SK-N-MC (cell line): ENCODE results near the gene RGS19.

Experiments used
- DNase-seq: peaks from one replicate; pipeline ENCODE4 v3.0.0-alpha.2; 2011; ENCODE audit warnings: low read depth, low spot score
- H3K27ac ChIP-seq: fragments of 200-600 bp; sonication (generic); 2 replicates; pipeline ENCODE4 v1.5.1; 2016; ENCODE audit warnings: mixed run types
- H3K36me3 ChIP-seq: fragments of 200-600 bp; sonication (generic); 2 replicates; pipeline ENCODE4 v1.6.1; 2017; ENCODE audit warnings: antibody characterized with exemption, low read length, mixed read lengths; ENCODE audit not compliant: insufficient read depth
- H3K4me3 ChIP-seq: fragments of 200-600 bp; sonication (generic); 2 replicates; pipeline ENCODE4 v1.5.1; 2016
- H3K9ac ChIP-seq: fragments of 200-600 bp; sonication (generic); 2 replicates; pipeline ENCODE4 v1.8.0; 2017; ENCODE audit warnings: mixed run types, mixed read lengths; ENCODE audit not compliant: insufficient read length
- H3K9me3 ChIP-seq: fragments of 200-600 bp; sonication (generic); 2 replicates; pipeline ENCODE4 v1.6.1; 2017; ENCODE audit warnings: low read depth, mild to moderate bottlenecking, antibody characterized with exemption, low read length, moderate library complexity, mixed read lengths
- EZH2 ChIP-seq: fragments of 200-600 bp; sonication (generic); IDR thresholded peaks from one replicate; pipeline ENCODE4 v1.6.1; 2017; ENCODE audit warnings: antibody characterized with exemption
- FOXP2 ChIP-seq: optimal IDR thresholded peaks from 2 replicates; pipeline ENCODE3; 2011; ENCODE audit warnings: mild to moderate bottlenecking, moderate library complexity; ENCODE audit not compliant: insufficient read depth; ENCODE audit errors: extremely low read length, control extremely low read depth
- POLR2AphosphoS5 ChIP-seq: IDR thresholded peaks from 2 replicates; pipeline ENCODE4 v1.6.1; 2012; ENCODE audit warnings: mild to moderate bottlenecking, low read depth, low read length, borderline replicate concordance

The RGS19 gene

DNA sequence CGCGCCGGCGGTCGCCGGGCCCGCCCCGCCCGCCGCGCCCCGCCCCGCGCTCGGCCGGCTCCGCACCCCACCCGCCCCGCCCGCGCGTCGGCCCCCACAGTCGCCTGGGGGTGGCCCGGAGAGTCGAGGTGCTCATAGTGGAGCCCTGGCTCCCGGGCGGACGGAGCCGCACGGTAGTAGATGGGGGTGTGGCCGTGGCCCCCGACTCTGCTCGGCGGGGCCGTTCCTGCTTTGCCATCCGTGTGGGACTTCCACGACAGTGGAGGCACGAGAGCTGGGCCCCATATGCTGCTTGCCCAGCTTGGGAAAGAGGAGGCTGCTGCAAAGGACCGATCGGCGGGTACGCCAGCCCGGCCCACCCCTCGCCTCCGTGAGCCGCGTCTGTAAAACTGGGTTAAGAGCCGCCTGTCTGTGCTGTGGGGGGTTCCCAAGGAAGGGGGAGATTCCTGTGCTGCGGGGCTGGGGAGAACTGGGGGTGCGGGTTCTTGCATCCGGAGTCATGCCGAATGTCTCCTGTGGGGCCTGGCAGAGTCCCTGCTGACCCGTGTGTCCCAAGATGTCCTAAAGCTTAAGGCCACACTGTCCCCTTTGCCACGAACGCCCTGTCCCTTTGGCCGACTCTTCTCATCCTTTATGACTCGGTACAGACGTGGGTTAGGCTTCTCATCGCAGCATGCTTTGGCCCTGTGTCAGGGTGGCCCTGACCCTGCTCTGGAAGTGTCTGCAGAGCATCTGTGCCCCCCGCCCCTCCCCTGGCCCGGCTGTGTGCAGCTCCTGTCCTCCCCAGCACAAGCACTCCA, 895 bp upstream of the RGS19 start, which contains the start of gene OPRL1:
Gene OPRL1 (plus strand): TSS at position 70 of the 800 bp plus-strand sequence. CDS start 12,639 bp downstream, outside the sequence.
- no peak for TF ChIP-seq EZH2
- TF ChIP-seq FOXP2, result no peak
- no peak for TF ChIP-seq POLR2AphosphoS5
- Histone ChIP-seq H3K27ac (no peak within 1 kb of the TSS), H3K4me3 (peak within 1 kb of the TSS; percentile 91), H3K9me3 (no peaks in the 10 kb centered on the region), H3K9ac (peak within 1 kb of the TSS; percentile 85), H3K36me3 (no peaks in the 10 kb centered on the region)
- DNase-seq, result no peak

- Histone ChIP-seq H3K9ac (peak overlapping the region; percentile 85), H3K27ac (no peak overlapping the region)
- DNase-seq, result no peak
These were observed 415 bp downstream of the RGS19 start for GRCh38 chr20:64078934-64079272.

GRCh38 chr20:64077876-64078551, 1.3 kb downstream of the RGS19 start:
- H3K36me3 ChIP-seq, result no peaks in the 10 kb centered on the region
- no peak overlapping the region for H3K9ac ChIP-seq
- no peak overlapping the region for H3K27ac ChIP-seq
- TF ChIP-seq FOXP2 (no peak), POLR2AphosphoS5 (no peak), EZH2 (no peak)
- peak overlapping the region; percentile 91; the same call in 1 of the 2 replicates for H3K4me3 ChIP-seq
- DNase-seq, result no peak
- H3K9me3 ChIP-seq, result no peaks in the 10 kb centered on the region

More at GRCh38 chr20:64078934-64079272, 415 bp downstream of the RGS19 start:
- Histone ChIP-seq H3K4me3 (peak overlapping the region; percentile 91), H3K9me3 (no peaks in the 10 kb centered on the region), H3K36me3 (no peaks in the 10 kb centered on the region)
- TF ChIP-seq POLR2AphosphoS5 (no peak), EZH2 (no peak), FOXP2 (no peak)

- H3K9ac ChIP-seq, result no peak overlapping the region
- no peaks in the 10 kb centered on the region for H3K9me3 ChIP-seq
- no peak overlapping the region for H3K4me3 ChIP-seq
- H3K36me3 ChIP-seq, result no peaks in the 10 kb centered on the region
- DNase-seq, result no peak
- TF ChIP-seq FOXP2 (no peak), EZH2 (no peak), POLR2AphosphoS5 (no peak)
- no peak overlapping the region for H3K27ac ChIP-seq
These were observed 1.8 kb downstream of the RGS19 start for GRCh38 chr20:64077541-64077875.

DNA sequence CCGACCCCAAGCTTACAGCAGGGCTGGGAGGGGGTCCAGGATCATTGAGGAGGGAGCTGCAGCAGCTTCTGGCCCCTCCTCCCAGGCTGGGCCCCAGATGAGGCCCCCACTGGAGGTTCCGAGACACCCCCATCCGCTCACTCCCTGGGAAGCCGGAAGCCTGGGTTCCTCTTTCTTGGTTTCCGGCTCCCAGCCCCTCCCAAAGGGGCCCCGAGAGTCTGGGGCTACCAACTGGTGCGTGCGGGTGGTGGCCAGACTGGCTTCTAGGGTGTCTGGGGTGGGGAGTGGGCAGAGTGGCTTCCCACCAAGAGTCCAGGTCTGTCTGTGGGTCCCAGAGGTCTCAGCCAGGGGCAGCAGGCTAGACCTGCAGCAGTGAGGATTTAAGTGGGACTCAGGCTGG, 2.2 kb downstream of the RGS19 start:
- no peak for TF ChIP-seq EZH2
- TF ChIP-seq FOXP2, result no peak
- no peak for TF ChIP-seq POLR2AphosphoS5
- Histone ChIP-seq H3K9ac (no peak overlapping the region), H3K4me3 (no peak overlapping the region), H3K9me3 (no peaks in the 10 kb centered on the region), H3K27ac (no peak overlapping the region), H3K36me3 (no peaks in the 10 kb centered on the region)
- no peak for DNase-seq

GRCh38 chr20:64076061-64076997, 3.0 kb downstream of the RGS19 start:
- Histone ChIP-seq H3K27ac (no peak overlapping the region), H3K9ac (no peak overlapping the region), H3K9me3 (no peaks in the 10 kb centered on the region), H3K4me3 (no peak overlapping the region), H3K36me3 (no peaks in the 10 kb centered on the region)
- DNase-seq, result no peak
- no peak for TF ChIP-seq POLR2AphosphoS5
- no peak for TF ChIP-seq EZH2
- TF ChIP-seq FOXP2, result no peak

DNA sequence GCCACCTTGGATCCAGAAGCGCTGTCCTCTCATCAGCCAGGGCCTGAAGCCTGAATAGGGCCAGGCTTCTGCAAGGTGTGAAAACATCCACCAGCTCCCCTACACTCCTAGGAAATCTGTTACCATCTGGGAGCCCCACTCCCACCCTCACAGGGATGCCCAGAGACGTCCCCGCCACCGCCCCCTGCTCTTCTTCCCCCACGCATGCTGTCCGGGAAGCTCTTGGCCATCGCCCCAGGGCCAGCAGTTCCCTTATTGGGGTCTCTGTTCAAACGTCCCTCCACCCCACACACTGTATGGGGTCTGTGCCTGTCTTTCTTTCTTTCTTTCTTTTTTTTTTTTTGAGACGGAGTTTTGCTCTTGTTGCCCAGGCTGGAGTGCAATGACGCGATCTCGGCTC, 3.8 kb downstream of the RGS19 start:
- no peak for TF ChIP-seq FOXP2
- Histone ChIP-seq H3K27ac (no peak overlapping the region), H3K36me3 (no peaks in the 10 kb centered on the region), H3K4me3 (no peak overlapping the region), H3K9me3 (no peaks in the 10 kb centered on the region), H3K9ac (no peak overlapping the region)
- DNase-seq, result no peak

GRCh38 chr20:64074963-64075362, 4.4 kb downstream of the RGS19 start:
- no peak for DNase-seq
- no peaks in the 10 kb centered on the region for H3K9me3 ChIP-seq
- H3K4me3 ChIP-seq, result no peak overlapping the region
- H3K9ac ChIP-seq, result no peak overlapping the region
- no peaks in the 10 kb centered on the region for H3K36me3 ChIP-seq
- H3K27ac ChIP-seq, result no peak overlapping the region
- no peak for TF ChIP-seq POLR2AphosphoS5
- no peak for TF ChIP-seq FOXP2
- TF ChIP-seq EZH2, result no peak
